Endothelial cell of umbilical vein (primary cell): ENCODE data around the gene LDAF1. TPM values are rescaled to one million over a fixed set of nuclear protein-coding genes. Genes with fewer than 3 reads are reported as not detected.

Experiments
- BruUV-seq: library from RNA; stranded (reverse); fragments of 400-500 nt; replicated peaks from 2 replicates; lab custom pipeline; 2021; lab: Mats Ljungman, UMichigan
- CTCF ChIA-PET: fragments of 300-600, 350-600 bp; sonication (Branson Sonifier 250); formaldehyde crosslinking; loops from one replicate; lab custom pipeline; 2021; ENCODE audit warnings: antibody characterized with exemption, inconsistent platforms; lab: Charles Lee
- POLR2A ChIA-PET: fragments of 300-600, 350-600 bp; sonication (Branson Sonifier 250); formaldehyde crosslinking; loops from one replicate; lab custom pipeline; 2021; ENCODE audit warnings: antibody characterized with exemption, inconsistent platforms; lab: Charles Lee
- DNase-seq: peaks from one replicate; pipeline ENCODE4 v3.0.0-alpha.2; 2011; ENCODE audit warnings: low read depth, low spot score
- FAIRE-seq: peaks from 2 replicates; lab custom pipeline; 2011; peaks lifted over from hg19 to GRCh38; lab: Jason Lieb, UNC
- H2AFZ ChIP-seq: 2 replicates; pipeline ENCODE4 v1.6.0; 2012; ENCODE audit warnings: low read depth, low read length, control low read depth, inconsistent platforms
- H3K27ac ChIP-seq: 2 replicates; pipeline ENCODE4 v1.5.1; 2011; ENCODE audit warnings: low read depth, mild to moderate bottlenecking, control low read depth, low read length, moderate library complexity; ENCODE audit not compliant: insufficient read depth
- H3K27me3 ChIP-seq, 2 experiments: 2 replicates each; pipeline versions ENCODE4 v1.6.0 to v1.6.1; 2011; ENCODE audit warnings: low read length in 2 of 2, mixed read lengths in 1 of 2; ENCODE audit not compliant: control insufficient read depth in 2 of 2, insufficient read depth in 2 of 2
- H3K36me3 ChIP-seq, 2 experiments: 2 replicates in 1 of 2; 3 replicates in 1 of 2; pipeline ENCODE4 v1.5.1; 2011; ENCODE audit warnings: low read length in 2 of 2, mild to moderate bottlenecking in 1 of 2, moderate library complexity in 1 of 2; ENCODE audit not compliant: control insufficient read depth in 2 of 2, insufficient read depth in 2 of 2; ENCODE audit errors: extremely low read depth in 1 of 2
- H3K4me1 ChIP-seq: 3 replicates; pipeline ENCODE4 v1.5.1; 2011; ENCODE audit warnings: mild to moderate bottlenecking, low read length; ENCODE audit not compliant: control insufficient read depth, insufficient read depth; ENCODE audit errors: extremely low read depth
- H3K4me2 ChIP-seq: 2 replicates; pipeline ENCODE4 v1.6.1; 2011; ENCODE audit warnings: low read length, control low read depth, mixed read lengths; ENCODE audit not compliant: insufficient read depth
- H3K4me3 ChIP-seq, 3 experiments: fragments of 200-600 bp in 1 of 3; sonication (generic), shearing (Covaris generic) in 1 of 3; replicated peaks in 1 of 3; 2 replicates each; pipeline ENCODE4 v1.5.1; 2011 to 2016; ENCODE audit warnings: control low read depth in 3 of 3, low read length in 3 of 3, mild to moderate bottlenecking in 2 of 3, inconsistent platforms in 1 of 3, low read depth in 1 of 3, moderate library complexity in 1 of 3; ENCODE audit not compliant: insufficient read depth in 1 of 3
- H3K79me2 ChIP-seq: 2 replicates; pipeline ENCODE4 v1.6.0; 2012; ENCODE audit warnings: low read length, inconsistent platforms; ENCODE audit not compliant: control insufficient read depth, insufficient read depth
- H3K9ac ChIP-seq: replicated peaks from 2 replicates; pipeline ENCODE3; 2011; ENCODE audit warnings: low read length, control low read depth; ENCODE audit not compliant: insufficient read depth; ENCODE audit errors: extremely low read depth
- H3K9me1 ChIP-seq: replicated peaks from 3 replicates; pipeline ENCODE4 v1.6.0; 2011; ENCODE audit warnings: mild to moderate bottlenecking, low read length; ENCODE audit not compliant: control insufficient read depth, insufficient read depth; ENCODE audit errors: extremely low read depth
- H3K9me3 ChIP-seq: replicated peaks from 2 replicates; pipeline ENCODE4 v1.5.1; 2012; ENCODE audit warnings: low read length, inconsistent platforms; ENCODE audit not compliant: control insufficient read depth, insufficient read depth
- H4K20me1 ChIP-seq: replicated peaks from 2 replicates; pipeline ENCODE3; 2011; ENCODE audit warnings: mild to moderate bottlenecking, low read length; ENCODE audit not compliant: control insufficient read depth, insufficient read depth; ENCODE audit errors: extremely low read depth
- FOS ChIP-seq: IDR thresholded peaks from 2 replicates; pipeline ENCODE4 v1.6.1; 2011; ENCODE audit warnings: mild to moderate bottlenecking, low read length, moderate library complexity, borderline replicate concordance; ENCODE audit not compliant: insufficient read depth
- JUN ChIP-seq: IDR thresholded peaks from 2 replicates; pipeline ENCODE4 v1.6.1; 2011; ENCODE audit warnings: borderline replicate concordance, low read depth; ENCODE audit not compliant: insufficient read length, insufficient read depth
- MAX ChIP-seq: IDR thresholded peaks from 2 replicates; pipeline ENCODE4 v1.6.1; 2011; ENCODE audit not compliant: insufficient read depth, insufficient read length
- POLR2AphosphoS5 ChIP-seq: IDR thresholded peaks from 2 replicates; pipeline ENCODE4 v1.6.1; 2012; ENCODE audit warnings: low read depth, mild to moderate bottlenecking, control low read depth, low read length, moderate library complexity; ENCODE audit not compliant: insufficient read depth
- dilution Hi-C: fragments of 300-500 bp; cut with MboI; formaldehyde crosslinking; loops from one replicate; pipeline ENCODE4 v1.15.0; 2019; ENCODE audit warnings: low sequenced_read_pairs; ENCODE audit not compliant: extremely low pct_ligation_motif_present
- intact Hi-C: fragments of 100-400 bp; cut with micrococcal nuclease; formaldehyde crosslinking; loops from one replicate; pipeline ENCODE4 v1.10.0; 2022
- polyA plus RNA-seq, 4 experiments: library from polyadenylated mRNA; depleted of rRNA in 3 of 4; stranded (reverse) in 3 of 4; unstranded in 1 of 4; fragments of >200 nt; gene quantifications; 2 replicates each; pipeline versions ENCODE4 v1.2.1 to v1.2.3, GENCODE V29; 2011 to 2012; ENCODE audit warnings: missing spikeins in 1 of 4
- total RNA-seq: library from RNA; stranded (reverse); gene quantifications from 2 replicates; pipeline ENCODE4 v1.2.3, GENCODE V29; 2021
- TF ChIP-seq, protein P1 (sequence below), 2 donors: IDR thresholded peaks; 1 replicate in 1 of 2; 2 replicates in 1 of 2; pipeline ENCODE4 v1.5.1; 2011; ENCODE audit warnings: low read length in 2 of 2, mild to moderate bottlenecking in 2 of 2, moderate library complexity in 2 of 2, control low read depth in 1 of 2, inconsistent platforms in 1 of 2, low read depth in 1 of 2; ENCODE audit not compliant: insufficient read depth in 1 of 2; ENCODE audit errors: extremely low read depth in 1 of 2

LDAF1 gene
- total and polyA plus RNA-seq, 2 donors (not counting 3 experiments of a cell fraction or from before 2014, with no cell fraction given), result 20.4 to 37.5 TPM

DNA sequence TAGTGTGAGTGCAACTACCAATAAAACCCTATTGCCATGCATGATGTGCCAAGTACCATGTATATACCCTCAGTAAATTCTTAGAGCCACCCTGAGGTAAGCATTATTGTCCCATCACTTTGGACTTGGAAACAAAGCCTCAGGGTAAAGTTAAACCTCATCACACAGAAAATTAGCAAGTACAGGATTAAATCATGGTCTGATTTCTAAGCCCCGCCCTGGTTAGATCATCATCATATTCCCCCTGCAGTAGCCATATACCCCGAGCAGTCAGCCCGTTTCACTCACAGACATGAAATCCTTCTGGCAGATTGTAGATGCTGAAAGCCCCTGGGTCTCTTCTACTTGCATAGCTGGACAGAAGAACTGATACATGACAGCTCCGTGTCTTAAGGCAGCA, 48.1 kb downstream of the LDAF1 start:
- Histone ChIP-seq H3K9ac (no peak overlapping the region), H3K36me3 (no peaks in the 10 kb centered on the region), H3K4me3 (no peak overlapping the region), H3K27ac (no peak overlapping the region), H2AFZ (no peak overlapping the region), H3K4me1 (no peaks in the 10 kb centered on the region), H4K20me1 (no peaks in the 10 kb centered on the region), H3K79me2 (no peaks in the 10 kb centered on the region), H3K9me3 (no peaks in the 10 kb centered on the region), H3K4me2 (no peak overlapping the region), H3K27me3 (peaks cover 3 to 5% of the 10 kb centered on the region in 2 experiments), H3K9me1 (no peaks in the 10 kb centered on the region)
- intact Hi-C loops, result no loop called here
- TF ChIP-seq, protein P1, sequence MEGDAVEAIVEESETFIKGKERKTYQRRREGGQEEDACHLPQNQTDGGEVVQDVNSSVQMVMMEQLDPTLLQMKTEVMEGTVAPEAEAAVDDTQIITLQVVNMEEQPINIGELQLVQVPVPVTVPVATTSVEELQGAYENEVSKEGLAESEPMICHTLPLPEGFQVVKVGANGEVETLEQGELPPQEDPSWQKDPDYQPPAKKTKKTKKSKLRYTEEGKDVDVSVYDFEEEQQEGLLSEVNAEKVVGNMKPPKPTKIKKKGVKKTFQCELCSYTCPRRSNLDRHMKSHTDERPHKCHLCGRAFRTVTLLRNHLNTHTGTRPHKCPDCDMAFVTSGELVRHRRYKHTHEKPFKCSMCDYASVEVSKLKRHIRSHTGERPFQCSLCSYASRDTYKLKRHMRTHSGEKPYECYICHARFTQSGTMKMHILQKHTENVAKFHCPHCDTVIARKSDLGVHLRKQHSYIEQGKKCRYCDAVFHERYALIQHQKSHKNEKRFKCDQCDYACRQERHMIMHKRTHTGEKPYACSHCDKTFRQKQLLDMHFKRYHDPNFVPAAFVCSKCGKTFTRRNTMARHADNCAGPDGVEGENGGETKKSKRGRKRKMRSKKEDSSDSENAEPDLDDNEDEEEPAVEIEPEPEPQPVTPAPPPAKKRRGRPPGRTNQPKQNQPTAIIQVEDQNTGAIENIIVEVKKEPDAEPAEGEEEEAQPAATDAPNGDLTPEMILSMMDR (IDR thresholded peaks at IDR 0.05; ENCODE audit: extremely low read depth in 1 of 2, insufficient read depth in 1 of 2, low read depth in 1 of 2, low read length in 2 of 2), result no peak
- no peak for TF ChIP-seq FOS
- no peak for TF ChIP-seq JUN
- ChIA-PET CTCF (no interaction called here), POLR2A (no interaction called here)
- dilution Hi-C loops, result no loop called here
- BruUV-seq, result no TSS peak
- FAIRE-seq (no peak), DNase-seq (no peak)

- FAIRE-seq, result no peak
- H4K20me1 ChIP-seq, result no peaks in the 10 kb centered on the region
- H2AFZ ChIP-seq, result no peak overlapping the region
- no TSS peak for BruUV-seq
- no peaks in the 10 kb centered on the region for H3K9me1 ChIP-seq
- H3K4me2 ChIP-seq, result no peak overlapping the region
- no peaks in the 10 kb centered on the region for H3K4me1 ChIP-seq
- H3K36me3 ChIP-seq, result no peaks in the 10 kb centered on the region
- no peak for TF ChIP-seq MAX
- TF ChIP-seq FOS, result no peak
- no peak for TF ChIP-seq POLR2AphosphoS5
- intact Hi-C loops, result no loop called here
- POLR2A ChIA-PET, result no interaction called here
- no peak overlapping the region for H3K9ac ChIP-seq
- H3K27me3 ChIP-seq, result peaks cover 0 to 5% of the 10 kb centered on the region in 2 experiments
- H3K79me2 ChIP-seq, result no peaks in the 10 kb centered on the region
- H3K4me3 ChIP-seq, result no peak overlapping the region
- H3K9me3 ChIP-seq, result no peaks in the 10 kb centered on the region
- CTCF ChIA-PET, result interaction anchor here (1.0 kb wide), 1 partner anchor 12 kb away, joined by 3 read pairs; no protein-coding TSS in a partner anchor
- H3K27ac ChIP-seq, result no peak overlapping the region
- dilution Hi-C loops, result no loop called here
- DNase-seq, result no peak
Observed at GRCh38 chr16:21208446-21209230, 50.2 kb downstream of the LDAF1 start.
